IMR-90 (cell line): ENCODE results near the gene ZNF443. TPM values are rescaled to one million over a fixed set of nuclear protein-coding genes. Genes with fewer than 3 reads are reported as not detected.

Experiments
- ATAC-seq: fragments of 200-7000 bp; cut with Tn5 transposase; 2 replicates; pipeline ENCODE4 v1.9.1; 2020; ENCODE audit warnings: low read depth, mild to moderate bottlenecking, moderate library complexity
- BruUV-seq: library from RNA; stranded (reverse); fragments of 400-500 nt; replicated peaks from 2 replicates; lab custom pipeline; 2021; lab: Mats Ljungman, UMichigan
- CTCF ChIA-PET: fragments of 300-600 bp; formaldehyde crosslinking; extraction: SDS; loops from one replicate; lab custom pipeline; 2021; ENCODE audit warnings: antibody characterized with exemption; lab: Yijun Ruan, JAX
- POLR2A ChIA-PET: fragments of 300-600 bp; sonication (Branson Sonifier 250); formaldehyde crosslinking; loops from one replicate; lab custom pipeline; 2022; ENCODE audit warnings: antibody characterized with exemption; ENCODE audit not compliant: unreplicated experiment; lab: Charles Lee
- DNase-seq: peaks from one replicate; pipeline ENCODE4 v3.0.0; 2013
- H2AFZ ChIP-seq: replicated peaks from 2 replicates; pipeline ENCODE3; 2013; ENCODE audit warnings: low read length, mild to moderate bottlenecking; ENCODE audit not compliant: poor library complexity
- H2AK5ac ChIP-seq: 2 replicates; pipeline ENCODE4 v1.6.1; 2013; ENCODE audit warnings: low read depth, low read length, inconsistent platforms
- H2AK9ac ChIP-seq: replicated peaks from 2 replicates; pipeline ENCODE3; 2013; ENCODE audit warnings: mild to moderate bottlenecking, low read depth, low read length, moderate library complexity; ENCODE audit not compliant: poor library complexity
- H2BK120ac ChIP-seq: 2 replicates; pipeline ENCODE4 v1.6.1; 2013; ENCODE audit warnings: low read depth, low read length, inconsistent platforms
- H2BK15ac ChIP-seq: 3 replicates; pipeline ENCODE4 v1.6.1; 2013; ENCODE audit warnings: low read depth, low read length, inconsistent platforms
- H2BK20ac ChIP-seq: 2 replicates; pipeline ENCODE4 v1.6.1; 2013; ENCODE audit warnings: low read depth, mild to moderate bottlenecking, inconsistent platforms, low read length, moderate library complexity
- H2BK5ac ChIP-seq: 2 replicates; pipeline ENCODE4 v1.6.1; 2013; ENCODE audit warnings: mild to moderate bottlenecking, low read depth, low read length, inconsistent platforms; ENCODE audit not compliant: poor library complexity, severe bottlenecking
- H3K14ac ChIP-seq: replicated peaks from 2 replicates; pipeline ENCODE4 v1.6.1; 2013; ENCODE audit warnings: low read depth, low read length, inconsistent platforms
- H3K18ac ChIP-seq: 2 replicates; pipeline ENCODE4 v1.6.1; 2013; ENCODE audit warnings: low read depth, low read length, control low read depth
- H3K23ac ChIP-seq: 2 replicates; pipeline ENCODE4 v1.6.1; 2013; ENCODE audit warnings: low read depth, low read length, inconsistent platforms
- H3K27ac ChIP-seq: 2 replicates; pipeline ENCODE4 v1.5.1; 2013; ENCODE audit warnings: mild to moderate bottlenecking, control low read depth, low read length; ENCODE audit not compliant: insufficient read depth
- H3K27me3 ChIP-seq: 2 replicates; pipeline ENCODE4 v1.6.1; 2013; ENCODE audit warnings: low read length; ENCODE audit not compliant: control insufficient read depth, insufficient read depth
- H3K36me3 ChIP-seq: 2 replicates; pipeline ENCODE4 v1.6.1; 2013; ENCODE audit warnings: low read length, mixed read lengths; ENCODE audit not compliant: control insufficient read depth, insufficient read depth
- H3K4ac ChIP-seq: 2 replicates; pipeline ENCODE4 v1.6.1; 2013; ENCODE audit warnings: low read depth, low read length, inconsistent platforms
- H3K4me1 ChIP-seq: 2 replicates; pipeline ENCODE4 v1.6.1; 2013; ENCODE audit warnings: low read length, mixed read lengths; ENCODE audit not compliant: control insufficient read depth, insufficient read depth
- H3K4me2 ChIP-seq: 2 replicates; pipeline ENCODE4 v1.6.1; 2013; ENCODE audit warnings: low read depth, mild to moderate bottlenecking, control low read depth, low read length, moderate library complexity
- H3K4me3 ChIP-seq: 2 replicates; pipeline ENCODE4 v1.5.1; 2013; ENCODE audit warnings: low read depth, mild to moderate bottlenecking, control low read depth, low read length, moderate library complexity; ENCODE audit not compliant: insufficient read depth
- H3K56ac ChIP-seq: 2 replicates; pipeline ENCODE4 v1.6.1; 2013; ENCODE audit warnings: low read length, inconsistent platforms; ENCODE audit not compliant: insufficient read depth; ENCODE audit errors: extremely low read depth
- H3K79me1 ChIP-seq, 2 experiments: 2 replicates each; pipeline ENCODE4 v1.6.1; 2013; ENCODE audit warnings: low read length in 2 of 2, inconsistent platforms in 1 of 2, low read depth in 1 of 2
- H3K9ac ChIP-seq: 2 replicates; pipeline ENCODE4 v1.6.1; 2013; ENCODE audit warnings: low read depth, low read length, control low read depth
- H3K9me1 ChIP-seq: 2 replicates; pipeline ENCODE4 v1.6.1; 2013; ENCODE audit warnings: low read length, inconsistent platforms; ENCODE audit not compliant: insufficient read depth
- H3K9me3 ChIP-seq: 2 replicates; pipeline ENCODE4 v1.6.1; 2013; ENCODE audit warnings: low read length; ENCODE audit not compliant: control insufficient read depth, insufficient read depth
- H4K20me1 ChIP-seq: 2 replicates; pipeline ENCODE4 v1.6.1; 2013; ENCODE audit warnings: low read length, inconsistent platforms; ENCODE audit not compliant: insufficient read depth
- H4K5ac ChIP-seq: 2 replicates; pipeline ENCODE4 v1.6.1; 2013; ENCODE audit warnings: mild to moderate bottlenecking, low read depth, low read length, control low read depth
- H4K8ac ChIP-seq, 2 experiments: 2 replicates each; pipeline ENCODE4 v1.6.1; 2013; ENCODE audit warnings: low read depth in 2 of 2, low read length in 2 of 2, control low read depth in 1 of 2, inconsistent platforms in 1 of 2
- H4K91ac ChIP-seq: 2 replicates; pipeline ENCODE4 v1.6.1; 2013; ENCODE audit warnings: low read depth, low read length, inconsistent platforms; ENCODE audit not compliant: insufficient read depth
- BHLHE40 ChIP-seq: fragments of 150-350 bp; IDR thresholded peaks from 2 replicates; pipeline ENCODE4 v1.6.1; 2016; ENCODE audit warnings: mild to moderate bottlenecking, low read depth, low read length
- CEBPB ChIP-seq: IDR thresholded peaks from 2 replicates; pipeline ENCODE4 v1.6.1; 2012; ENCODE audit warnings: low read depth, low read length, improper control_type of control experiment
- CHD1 ChIP-seq: IDR thresholded peaks from 2 replicates; pipeline ENCODE4 v1.6.1; 2012; ENCODE audit warnings: low read depth, low read length, improper control_type of control experiment
- FOS ChIP-seq: fragments of 150-350 bp; IDR thresholded peaks from 2 replicates; pipeline ENCODE4 v1.6.1; 2016; ENCODE audit warnings: low read depth, low read length
- MAZ ChIP-seq: IDR thresholded peaks from 2 replicates; pipeline ENCODE4 v1.6.1; 2012; ENCODE audit warnings: low read depth, mild to moderate bottlenecking, low read length, improper control_type of control experiment, moderate library complexity, borderline replicate concordance
- MXI1 ChIP-seq: IDR thresholded peaks from 2 replicates; pipeline ENCODE4 v1.6.1; 2012; ENCODE audit warnings: low read depth, mild to moderate bottlenecking, low read length, moderate library complexity, borderline replicate concordance
- NFE2L2 ChIP-seq: fragments of 150-350 bp; IDR thresholded peaks from 2 replicates; pipeline ENCODE4 v1.6.1; 2016; ENCODE audit warnings: low read depth, mild to moderate bottlenecking, low read length
- POLR2A ChIP-seq: IDR thresholded peaks from 2 replicates; pipeline ENCODE4 v1.6.1; 2012; ENCODE audit warnings: mild to moderate bottlenecking, low read depth, low read length
- RAD21 ChIP-seq: IDR thresholded peaks from 2 replicates; pipeline ENCODE4 v1.6.1; 2012; ENCODE audit warnings: low read length, improper control_type of control experiment
- RCOR1 ChIP-seq: IDR thresholded peaks from 2 replicates; pipeline ENCODE4 v1.6.1; 2012; ENCODE audit warnings: mild to moderate bottlenecking, low read length, improper control_type of control experiment; ENCODE audit not compliant: insufficient replicate concordance
- RFX5 ChIP-seq: IDR thresholded peaks from 2 replicates; pipeline ENCODE4 v1.8.0; 2012; ENCODE audit warnings: low read depth, mild to moderate bottlenecking, low read length, moderate library complexity
- USF2 ChIP-seq: fragments of 150-350 bp; IDR thresholded peaks from 2 replicates; pipeline ENCODE4 v1.6.1; 2017; ENCODE audit warnings: mild to moderate bottlenecking, antibody characterized with exemption, low read length, low read depth
- WGBS, 2 experiments: methylation state at CpG; one replicate each; pipeline versions ENCODE4 v1.1.5 to v1.1.7; 2013; ENCODE audit warnings: missing lambda C conversion rate in 2 of 2; ENCODE audit not compliant: insufficient read length in 1 of 2; ENCODE audit errors: extremely low coverage in 2 of 2; 5-methylcytosine and 5-hydroxymethylcytosine counted together
- dilution Hi-C: fragments of 300-500 bp; cut with HindIII; formaldehyde crosslinking; loops from one replicate; pipeline ENCODE4 v1.14.3; 2018; ENCODE audit warnings: low sequenced_read_pairs; ENCODE audit not compliant: unreplicated experiment
- in situ Hi-C: fragments of 300-500 bp; cut with MboI; formaldehyde crosslinking; loops from 3 replicates; pipeline ENCODE4 v1.14.3; 2019; ENCODE audit warnings: low sequenced_read_pairs, inconsistent platforms, mixed read lengths
- intact Hi-C: fragments of 100-400 bp; cut with micrococcal nuclease; formaldehyde crosslinking; loops from 2 replicates; pipeline ENCODE4 v1.10.0; 2022
- polyA plus RNA-seq, 3 experiments: library from polyadenylated mRNA; depleted of rRNA; stranded (reverse); fragments of >200 nt; gene quantifications; 2 replicates each; pipeline ENCODE4 v1.2.3, GENCODE V29; 2012; ENCODE audit warnings: low replicate concordance in 1 of 3
- total RNA-seq: library from RNA; depleted of rRNA; stranded (reverse); fragments of >200 nt; gene quantifications from 2 replicates; pipeline ENCODE4 v1.2.3, GENCODE V29; 2012
- TF ChIP-seq, protein P1 (sequence below): conservative IDR thresholded peaks from 2 replicates; pipeline ENCODE4 v1.5.1; 2012; ENCODE audit warnings: mild to moderate bottlenecking, low read depth, low read length, improper control_type of control experiment
- TF ChIP-seq, protein P2 (sequence below): fragments of 150-350 bp; IDR thresholded peaks from 2 replicates; pipeline ENCODE4 v1.6.1; 2016; ENCODE audit warnings: low read depth, mild to moderate bottlenecking, low read length, moderate library complexity, borderline replicate concordance

Gene ZNF443
- total and polyA plus RNA-seq, 2 of the 4 experiments (the other 2 are of a cell fraction) = 0.79 to 3.2 TPM

- ChIA-PET POLR2A (no interaction called here), CTCF (no interaction called here)
- H3K27me3 ChIP-seq = no peaks in the 10 kb centered on the region
- no peak overlapping the region for H2BK15ac ChIP-seq
- H3K9me3 ChIP-seq = no peaks in the 10 kb centered on the region; the same call in 1 of the 2 replicates
- H2AK5ac ChIP-seq = no peak overlapping the region
- H4K8ac ChIP-seq = peak overlapping the region in 1 of 2 experiments; percentile 44; a peak in 2 of 4 replicates
- H3K14ac ChIP-seq = peak overlapping the region; percentile 69; the same call in 1 of the 2 replicates
- intact Hi-C loops (no loop called here), dilution Hi-C loops (no loop called here), in situ Hi-C loops (no loop called here)
- peak overlapping the region; percentile 95 for H2AFZ ChIP-seq
- H3K56ac ChIP-seq = no peak overlapping the region
- H2BK5ac ChIP-seq = no peak overlapping the region
- TF ChIP-seq MXI1 (no peak), RAD21 (no peak), POLR2A (no peak), BHLHE40 (no peak), RFX5 (no peak), CHD1 (no peak), RCOR1 (no peak), USF2 (no peak), MAZ (no peak), NFE2L2 (no peak), FOS (no peak), CEBPB (no peak)
- TF ChIP-seq, protein P1, sequence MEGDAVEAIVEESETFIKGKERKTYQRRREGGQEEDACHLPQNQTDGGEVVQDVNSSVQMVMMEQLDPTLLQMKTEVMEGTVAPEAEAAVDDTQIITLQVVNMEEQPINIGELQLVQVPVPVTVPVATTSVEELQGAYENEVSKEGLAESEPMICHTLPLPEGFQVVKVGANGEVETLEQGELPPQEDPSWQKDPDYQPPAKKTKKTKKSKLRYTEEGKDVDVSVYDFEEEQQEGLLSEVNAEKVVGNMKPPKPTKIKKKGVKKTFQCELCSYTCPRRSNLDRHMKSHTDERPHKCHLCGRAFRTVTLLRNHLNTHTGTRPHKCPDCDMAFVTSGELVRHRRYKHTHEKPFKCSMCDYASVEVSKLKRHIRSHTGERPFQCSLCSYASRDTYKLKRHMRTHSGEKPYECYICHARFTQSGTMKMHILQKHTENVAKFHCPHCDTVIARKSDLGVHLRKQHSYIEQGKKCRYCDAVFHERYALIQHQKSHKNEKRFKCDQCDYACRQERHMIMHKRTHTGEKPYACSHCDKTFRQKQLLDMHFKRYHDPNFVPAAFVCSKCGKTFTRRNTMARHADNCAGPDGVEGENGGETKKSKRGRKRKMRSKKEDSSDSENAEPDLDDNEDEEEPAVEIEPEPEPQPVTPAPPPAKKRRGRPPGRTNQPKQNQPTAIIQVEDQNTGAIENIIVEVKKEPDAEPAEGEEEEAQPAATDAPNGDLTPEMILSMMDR = no peak
- TF ChIP-seq, protein P2, sequence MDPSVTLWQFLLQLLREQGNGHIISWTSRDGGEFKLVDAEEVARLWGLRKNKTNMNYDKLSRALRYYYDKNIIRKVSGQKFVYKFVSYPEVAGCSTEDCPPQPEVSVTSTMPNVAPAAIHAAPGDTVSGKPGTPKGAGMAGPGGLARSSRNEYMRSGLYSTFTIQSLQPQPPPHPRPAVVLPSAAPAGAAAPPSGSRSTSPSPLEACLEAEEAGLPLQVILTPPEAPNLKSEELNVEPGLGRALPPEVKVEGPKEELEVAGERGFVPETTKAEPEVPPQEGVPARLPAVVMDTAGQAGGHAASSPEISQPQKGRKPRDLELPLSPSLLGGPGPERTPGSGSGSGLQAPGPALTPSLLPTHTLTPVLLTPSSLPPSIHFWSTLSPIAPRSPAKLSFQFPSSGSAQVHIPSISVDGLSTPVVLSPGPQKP = no peak
- H3K9me1 ChIP-seq = 0 out of 2 replicates have a peak, but pooled peaks cover 4% of the 10 kb centered on the region
- peaks cover 23 to 24% of the 10 kb centered on the region in 2 experiments for H3K79me1 ChIP-seq
- peak overlapping the region; percentile 90 for H3K9ac ChIP-seq
- H3K36me3 ChIP-seq = no peaks in the 10 kb centered on the region
- peak overlapping the region; percentile 54; the same call in 1 of the 2 replicates for H3K23ac ChIP-seq
- no peak overlapping the region for H2BK120ac ChIP-seq
- H4K91ac ChIP-seq = no peak overlapping the region
- H3K4me2 ChIP-seq = peak overlapping the region; percentile 96
- 0 out of 2 replicates have a peak overlapping the region, but pooled peaks have one; percentile 24 for H4K5ac ChIP-seq
- BruUV-seq = no TSS peak
- H4K20me1 ChIP-seq = no peaks in the 10 kb centered on the region; the same call in 1 of the 2 replicates
- H3K4ac ChIP-seq = no peak overlapping the region
- H2AK9ac ChIP-seq = no peak overlapping the region
- peak overlapping the region; percentile 88 for H3K4me3 ChIP-seq
- H2BK20ac ChIP-seq = no peak overlapping the region
- WGBS, 2 experiments = no CpG with 5 or more reads among the region's 13 CpGs
- peak overlapping the region; percentile 83 for H3K27ac ChIP-seq
- H3K18ac ChIP-seq = no peak overlapping the region
- H3K4me1 ChIP-seq = peaks cover 6% of the 10 kb centered on the region
- ATAC-seq (no peak), DNase-seq (peak; percentile 6)
Measured at GRCh38 chr19:12484011-12484370, 43.2 kb upstream of the ZNF443 start.
